SK-N-MC (cell line): ENCODE results near the gene NDUFB7.
"Not testable (repeated sequence)": the region's sequence is repeated elsewhere in the genome, so short reads cannot be mapped to it uniquely, and the experiment has no call there.

Source experiments
- DNase-seq: peaks from one replicate; pipeline ENCODE4 v3.0.0-alpha.2; 2011; ENCODE audit warnings: low read depth, low spot score
- H3K27ac ChIP-seq: fragments of 200-600 bp; sonication (generic); 2 replicates; pipeline ENCODE4 v1.5.1; 2016; ENCODE audit warnings: mixed run types
- H3K36me3 ChIP-seq: fragments of 200-600 bp; sonication (generic); 2 replicates; pipeline ENCODE4 v1.6.1; 2017; ENCODE audit warnings: antibody characterized with exemption, low read length, mixed read lengths; ENCODE audit not compliant: insufficient read depth
- H3K4me3 ChIP-seq: fragments of 200-600 bp; sonication (generic); 2 replicates; pipeline ENCODE4 v1.5.1; 2016
- H3K9ac ChIP-seq: fragments of 200-600 bp; sonication (generic); 2 replicates; pipeline ENCODE4 v1.8.0; 2017; ENCODE audit warnings: mixed run types, mixed read lengths; ENCODE audit not compliant: insufficient read length
- H3K9me3 ChIP-seq: fragments of 200-600 bp; sonication (generic); 2 replicates; pipeline ENCODE4 v1.6.1; 2017; ENCODE audit warnings: low read depth, mild to moderate bottlenecking, antibody characterized with exemption, low read length, moderate library complexity, mixed read lengths
- EZH2 ChIP-seq: fragments of 200-600 bp; sonication (generic); IDR thresholded peaks from one replicate; pipeline ENCODE4 v1.6.1; 2017; ENCODE audit warnings: antibody characterized with exemption
- FOXP2 ChIP-seq: optimal IDR thresholded peaks from 2 replicates; pipeline ENCODE3; 2011; ENCODE audit warnings: mild to moderate bottlenecking, moderate library complexity; ENCODE audit not compliant: insufficient read depth; ENCODE audit errors: extremely low read length, control extremely low read depth
- POLR2AphosphoS5 ChIP-seq: IDR thresholded peaks from 2 replicates; pipeline ENCODE4 v1.6.1; 2012; ENCODE audit warnings: mild to moderate bottlenecking, low read depth, low read length, borderline replicate concordance

Gene NDUFB7

GRCh38 chr19:14558370-14559066, 13.3 kb downstream of the NDUFB7 start:
- Histone ChIP-seq H3K9me3 (no peaks in the 10 kb centered on the region), H3K9ac (no peak overlapping the region), H3K4me3 (no peak overlapping the region), H3K27ac (0 out of 2 replicates have a peak overlapping the region, but pooled peaks have one; percentile 25), H3K36me3 (peaks cover under 1% of the 10 kb centered on the region; the same call in 1 of the 2 replicates)
- no peak for DNase-seq
- TF ChIP-seq FOXP2 (no peak), POLR2AphosphoS5 (no peak), EZH2 (no peak)

GRCh38 chr19:14556662-14557188, 15.1 kb downstream of the NDUFB7 start:
- Histone ChIP-seq H3K27ac (no peak overlapping the region), H3K9ac (no peak overlapping the region), H3K9me3 (no peaks in the 10 kb centered on the region), H3K36me3 (no peaks in the 10 kb centered on the region), H3K4me3 (no peak overlapping the region)
- TF ChIP-seq EZH2 (no peak), POLR2AphosphoS5 (no peak), FOXP2 (no peak)
- DNase-seq, result no peak

- H3K4me3 ChIP-seq, result no peak overlapping the region
- DNase-seq, result no peak
- no peaks in the 10 kb centered on the region for H3K9me3 ChIP-seq
- H3K36me3 ChIP-seq, result no peaks in the 10 kb centered on the region
- no peak overlapping the region for H3K27ac ChIP-seq
- TF ChIP-seq EZH2, result no peak
- TF ChIP-seq FOXP2, result no peak
- TF ChIP-seq POLR2AphosphoS5, result no peak
- no peak overlapping the region for H3K9ac ChIP-seq
Measured at GRCh38 chr19:14555918-14556661, 15.8 kb downstream of the NDUFB7 start.

GRCh38 chr19:14554382-14554812, 17.5 kb downstream of the NDUFB7 start:
- DNase-seq, result no peak

DNA sequence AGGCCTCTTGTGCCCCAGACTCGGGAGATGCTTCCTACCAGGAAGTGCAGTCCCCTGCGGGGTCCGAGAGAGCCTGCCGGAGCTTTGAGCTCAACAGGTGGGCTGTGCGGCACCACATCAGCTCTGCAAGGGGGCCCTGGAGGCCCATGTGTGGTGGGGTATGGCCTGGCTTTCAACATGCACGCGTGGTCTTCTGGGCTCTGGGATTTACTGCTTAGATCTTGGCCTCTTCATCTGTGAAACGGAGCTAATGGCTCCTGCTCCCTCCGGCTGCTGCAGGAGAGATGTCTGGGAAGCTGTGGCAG, 18.0 kb downstream of the NDUFB7 start:
- no peak for TF ChIP-seq POLR2AphosphoS5
- Histone ChIP-seq H3K9ac (peak overlapping the region; percentile 19), H3K36me3 (peaks cover 5% of the 10 kb centered on the region), H3K4me3 (no peak overlapping the region), H3K9me3 (no peaks in the 10 kb centered on the region), H3K27ac (peak overlapping the region; percentile 79)
- DNase-seq, result no peak

More at GRCh38 chr19:14554382-14554812, 17.5 kb downstream of the NDUFB7 start:
- Histone ChIP-seq H3K9me3 (no peaks in the 10 kb centered on the region), H3K4me3 (no peak overlapping the region), H3K36me3 (peaks cover 4% of the 10 kb centered on the region; the same call in 1 of the 2 replicates), H3K9ac (peak overlapping the region; percentile 19), H3K27ac (peak overlapping the region; percentile 79)
- TF ChIP-seq FOXP2 (no peak), POLR2AphosphoS5 (no peak), EZH2 (no peak)

DNA sequence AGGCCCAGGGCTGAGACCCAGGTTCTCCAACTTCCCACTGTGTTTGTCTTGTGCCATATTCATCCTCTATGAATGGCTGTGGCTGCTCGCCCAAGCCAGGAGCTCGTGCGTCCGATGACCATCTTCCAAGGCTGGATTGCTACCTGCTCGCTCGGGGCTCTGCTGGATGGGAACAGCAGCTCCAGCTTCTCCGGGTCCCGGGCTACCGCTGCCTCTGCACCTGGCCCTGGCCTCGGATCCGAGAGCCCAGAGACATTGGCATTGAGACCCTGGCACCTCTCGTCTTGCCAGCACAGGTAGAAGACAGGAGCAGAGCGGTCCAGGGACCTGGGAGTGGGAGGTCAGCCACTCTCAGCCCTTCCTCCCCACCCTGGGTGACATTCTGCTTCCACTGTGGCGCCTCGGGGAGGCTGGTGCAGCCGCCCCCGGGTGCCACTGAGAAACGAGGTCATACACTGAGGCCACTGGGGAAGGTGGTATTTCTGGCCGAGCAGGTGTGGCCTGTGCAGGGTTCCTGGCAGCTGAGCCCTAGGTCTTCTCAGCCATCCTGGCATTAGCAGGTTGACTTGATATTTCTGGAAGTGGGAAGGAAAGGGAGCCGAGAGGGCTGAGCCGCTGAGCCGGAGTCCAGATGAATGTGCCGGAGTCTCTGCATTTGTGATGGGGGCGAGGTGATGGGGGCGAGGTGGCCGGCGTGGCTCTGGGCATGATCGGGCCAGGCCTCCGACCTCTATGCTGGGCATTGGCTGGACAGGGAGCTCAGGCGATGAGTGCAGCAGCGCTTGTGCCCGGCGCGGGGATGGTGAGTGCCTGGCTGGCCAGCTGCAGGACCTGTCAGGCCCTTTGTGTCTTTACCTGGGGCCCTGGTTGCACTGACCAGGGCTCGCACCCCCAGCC, 18.6 kb downstream of the NDUFB7 start:
- peak overlapping the region; percentile 79; the same call in 1 of the 2 replicates for H3K27ac ChIP-seq
- peak overlapping the region; percentile 19 for H3K9ac ChIP-seq
- H3K9me3 ChIP-seq, result no peaks in the 10 kb centered on the region
- peaks cover 11% of the 10 kb centered on the region for H3K36me3 ChIP-seq
- no peak for DNase-seq
- H3K4me3 ChIP-seq, result no peak overlapping the region
- TF ChIP-seq FOXP2 (no peak), EZH2 (no peak), POLR2AphosphoS5 (no peak)

DNA sequence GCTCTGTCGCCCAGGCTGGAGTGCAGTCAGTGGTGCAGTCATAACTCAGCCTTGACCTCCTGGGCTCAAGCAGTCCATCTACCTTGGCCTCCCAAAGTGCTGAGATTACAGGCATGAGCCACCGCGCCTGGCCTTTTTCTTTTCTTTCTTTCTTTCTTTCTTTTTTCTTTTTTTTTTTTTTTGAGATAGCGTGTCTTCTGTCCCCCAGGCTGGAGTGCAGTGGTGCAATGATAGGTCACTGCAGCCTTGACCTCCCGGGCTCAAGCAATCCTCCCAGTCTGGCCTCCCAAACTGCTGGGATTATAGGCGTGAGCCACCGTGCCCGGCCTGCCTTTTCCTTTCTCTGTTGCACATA, 19.9 kb downstream of the NDUFB7 start:
- H3K27ac ChIP-seq, H3K9ac ChIP-seq, DNase-seq: not testable (repeated sequence)

DNA sequence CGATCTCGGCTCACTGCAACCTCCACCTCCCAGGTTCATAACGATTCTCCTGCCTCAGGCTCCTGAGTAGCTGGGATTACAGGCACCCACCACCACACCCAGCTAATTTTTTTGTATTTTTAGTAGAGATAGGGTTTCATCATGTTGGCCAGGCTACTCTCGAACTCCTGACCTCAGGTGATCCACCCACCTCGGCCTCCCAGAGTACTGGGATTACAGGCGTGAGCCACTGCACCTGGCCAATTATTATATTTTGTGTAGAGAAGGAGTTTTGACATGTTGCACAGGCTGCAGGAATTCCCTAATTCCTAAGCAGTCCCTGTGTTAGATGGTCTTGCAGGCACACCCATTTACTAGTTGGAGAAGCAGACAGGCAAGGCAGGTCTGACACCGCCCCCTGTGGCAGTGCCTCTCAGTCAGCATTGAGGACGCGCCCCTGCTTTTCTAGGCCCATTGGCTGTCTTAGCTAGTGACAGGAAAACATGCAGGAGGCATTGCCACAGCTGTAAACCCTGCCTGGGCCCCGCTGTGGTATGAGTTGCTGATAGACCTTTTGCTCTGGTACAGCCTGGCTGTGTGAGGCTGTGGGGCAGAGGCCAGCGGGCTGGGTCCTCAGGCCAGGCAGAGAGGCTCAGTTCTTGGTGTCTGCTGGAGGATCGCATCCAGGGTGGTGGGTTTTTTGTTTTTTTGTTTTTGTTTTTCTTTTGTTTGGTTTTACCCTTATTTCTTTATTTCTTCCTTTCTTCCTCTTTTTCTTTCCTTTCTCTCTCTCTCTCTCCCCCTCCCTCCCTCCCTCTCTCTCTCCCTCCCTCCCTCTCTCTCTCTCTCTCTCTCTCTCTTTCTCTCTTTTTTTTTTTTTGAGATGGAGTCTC, 20.5 kb downstream of the NDUFB7 start:
- not testable (repeated sequence) for H3K9me3 ChIP-seq, DNase-seq, H3K27ac ChIP-seq, H3K9ac ChIP-seq, H3K4me3 ChIP-seq
- peaks cover 13% of the 10 kb centered on the region for H3K36me3 ChIP-seq

More for the DNA sequence above, 19.9 kb downstream of the NDUFB7 start:
- not testable (repeated sequence) for H3K9me3 ChIP-seq, H3K4me3 ChIP-seq
- peaks cover 13% of the 10 kb centered on the region for H3K36me3 ChIP-seq
